BLaER1 (cell line): ENCODE data around the gene ACAT1.
A peak's percentile ranks its signal among the peaks of the same experiment; 100 is the strongest.
"Not testable (repeated sequence)": the region's sequence is repeated elsewhere in the genome, so short reads cannot be mapped to it uniquely, and the experiment has no call there.

Experiments used
- H3K27ac ChIP-seq: shearing (Covaris generic); formaldehyde crosslinking; 2 replicates; pipeline ENCODE4 v1.8.1; 2022
- H3K27me3 ChIP-seq: shearing (Covaris generic); formaldehyde crosslinking; 2 replicates; pipeline ENCODE4 v1.8.1; 2022
- H3K36me3 ChIP-seq: shearing (Covaris generic); formaldehyde crosslinking; 2 replicates; pipeline ENCODE4 v1.8.1; 2022
- H3K4me1 ChIP-seq: shearing (Covaris generic); formaldehyde crosslinking; 2 replicates; pipeline ENCODE4 v1.8.1; 2022
- H3K4me2 ChIP-seq: shearing (Covaris generic); formaldehyde crosslinking; 2 replicates; pipeline ENCODE4 v1.8.1; 2022
- H3K4me3 ChIP-seq: shearing (Covaris generic); formaldehyde crosslinking; 2 replicates; pipeline ENCODE4 v1.8.1; 2022
- H3K9ac ChIP-seq: shearing (Covaris generic); formaldehyde crosslinking; 2 replicates; pipeline ENCODE4 v1.8.1; 2022
- H3K9me3 ChIP-seq: shearing (Covaris generic); formaldehyde crosslinking; 2 replicates; pipeline ENCODE4 v1.8.1; 2022
- H4K20me1 ChIP-seq: shearing (Covaris generic); formaldehyde crosslinking; 2 replicates; pipeline ENCODE4 v1.8.1; 2022
- Cebpa-rat ChIP-seq: shearing (Covaris generic); IDR thresholded peaks from 2 replicates; pipeline ENCODE4 v1.8.1; 2022

Gene ACAT1

DNA sequence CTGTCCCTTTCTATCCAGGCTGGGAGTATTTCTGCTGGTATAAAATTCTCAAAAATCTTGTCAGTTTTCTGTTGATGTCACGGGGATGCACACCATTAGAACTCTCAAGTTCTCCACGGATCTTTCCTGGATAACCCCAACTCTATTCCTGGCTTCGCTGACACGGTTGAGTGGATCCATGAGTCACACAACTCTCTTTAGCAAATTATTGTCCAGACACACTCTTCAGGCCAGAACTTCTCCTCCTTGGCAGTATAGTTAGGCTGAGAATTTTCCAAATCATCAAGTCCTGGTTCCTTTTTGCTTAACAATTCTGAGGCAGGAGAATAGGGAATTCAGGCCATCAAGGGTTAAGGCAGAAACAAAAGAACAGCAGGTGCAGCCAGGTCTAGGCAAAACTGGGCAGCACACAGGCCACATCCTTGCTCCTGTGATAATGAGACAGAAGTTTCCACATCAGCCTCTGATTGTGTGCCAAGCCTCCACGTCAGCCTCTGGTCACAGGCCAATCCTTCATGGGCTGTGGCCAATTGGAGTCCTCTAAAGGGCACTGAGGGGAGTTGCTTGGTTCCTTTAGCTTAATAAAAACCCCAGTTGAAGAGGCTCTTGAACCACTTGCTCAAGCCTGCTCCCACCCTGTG is 5.7 kb upstream of the ACAT1 start:
- H3K9ac ChIP-seq = no peak overlapping the region
- peak overlapping the region; percentile 49; the same call in 1 of the 2 replicates for H3K27ac ChIP-seq
- no peaks in the 10 kb centered on the region for H3K9me3 ChIP-seq
- no peaks in the 10 kb centered on the region for H4K20me1 ChIP-seq
- peaks cover 5% of the 10 kb centered on the region; the same call in 1 of the 2 replicates for H3K36me3 ChIP-seq
- peak overlapping the region; percentile 38 for H3K4me2 ChIP-seq
- peaks cover 16% of the 10 kb centered on the region for H3K4me1 ChIP-seq
- H3K4me3 ChIP-seq = no peak overlapping the region
- no peaks in the 10 kb centered on the region for H3K27me3 ChIP-seq
- no peak for TF ChIP-seq Cebpa-rat

DNA sequence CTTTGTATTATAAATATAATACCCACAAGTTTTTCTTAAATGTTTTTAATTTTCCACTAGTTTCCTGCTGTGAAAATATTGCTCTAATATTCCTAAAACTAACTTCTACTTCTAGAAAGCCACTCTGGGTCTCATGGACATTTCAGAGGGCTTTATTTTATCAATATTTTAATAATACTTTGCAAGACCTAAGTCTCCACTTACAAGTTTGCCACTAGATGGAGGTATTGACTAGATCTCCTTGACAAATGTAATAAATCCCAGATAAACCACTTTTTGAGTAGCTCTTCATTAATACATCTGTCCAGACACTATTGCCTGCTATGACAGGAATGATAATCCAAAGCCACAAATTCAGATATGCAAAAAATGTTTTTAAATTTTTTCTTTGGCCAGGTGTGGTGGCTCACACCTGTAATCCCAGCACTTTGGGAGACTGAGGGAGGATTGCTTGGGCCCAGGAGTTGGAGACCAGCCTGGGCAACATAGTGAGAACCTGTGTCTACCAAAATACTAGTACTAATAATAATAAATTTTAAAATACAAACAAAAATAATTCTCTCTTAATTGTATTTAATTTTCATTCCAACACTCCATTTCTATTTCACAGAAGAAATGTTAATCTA is 3.5 kb upstream of the ACAT1 start:
- H3K27ac ChIP-seq = no peak overlapping the region
- H3K4me3 ChIP-seq = no peak overlapping the region
- H3K9me3 ChIP-seq = no peaks in the 10 kb centered on the region
- TF ChIP-seq Cebpa-rat = no peak
- no peak overlapping the region for H3K9ac ChIP-seq
- H4K20me1 ChIP-seq = no peaks in the 10 kb centered on the region
- no peaks in the 10 kb centered on the region for H3K27me3 ChIP-seq
- no peaks in the 10 kb centered on the region for H3K36me3 ChIP-seq
- no peak overlapping the region for H3K4me2 ChIP-seq
- H3K4me1 ChIP-seq = peaks cover 31% of the 10 kb centered on the region

DNA sequence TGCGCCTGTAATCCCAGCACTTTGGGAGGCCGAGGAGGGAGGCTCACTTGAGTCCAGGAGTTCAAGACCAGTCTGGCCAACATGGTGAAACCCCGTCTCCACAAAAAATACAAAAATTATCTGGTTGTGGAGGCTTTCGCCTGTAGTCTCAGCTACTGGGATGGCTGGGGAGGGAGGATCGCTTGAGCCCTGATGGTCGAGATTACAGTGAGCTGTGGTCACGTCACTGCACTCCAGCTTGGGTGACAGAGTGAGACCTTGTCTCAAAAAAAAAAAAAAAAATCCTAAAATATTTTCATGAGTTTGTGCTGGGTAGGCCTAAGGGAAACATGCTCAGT is 462 bp upstream of the ACAT1 start:
- not testable (repeated sequence) for H3K36me3 ChIP-seq, H3K27ac ChIP-seq, H4K20me1 ChIP-seq, H3K27me3 ChIP-seq, H3K9me3 ChIP-seq
- Histone ChIP-seq H3K4me3 (peak overlapping the region; percentile 74), H3K9ac (peak overlapping the region; percentile 81; the same call in 1 of the 2 replicates), H3K4me1 (peaks cover 38% of the 10 kb centered on the region), H3K4me2 (peak overlapping the region; percentile 88)

DNA sequence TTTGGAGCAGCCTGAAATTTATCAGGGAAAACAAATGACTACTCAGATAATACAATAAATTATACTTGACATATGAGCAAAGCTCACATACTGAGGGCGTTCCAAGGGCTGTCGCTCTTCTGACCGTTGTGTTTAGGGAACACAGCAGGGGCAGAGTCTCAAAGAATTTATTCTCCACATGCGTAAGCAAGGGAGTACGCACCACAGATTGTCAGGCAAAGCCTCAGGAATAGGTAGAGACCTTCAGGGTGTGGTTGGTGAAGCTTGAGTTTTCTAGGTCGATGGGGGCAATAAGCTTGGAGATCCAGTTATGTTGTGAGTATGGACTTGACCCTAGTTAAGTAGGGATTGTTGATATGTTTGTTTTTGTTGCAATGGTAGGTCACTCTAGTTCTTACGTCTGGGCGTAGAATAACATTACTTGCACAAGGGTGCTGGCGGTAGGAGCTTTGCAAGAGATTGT is 830 bp downstream of the ACAT1 start:
- Histone ChIP-seq H4K20me1 (no peaks in the 10 kb centered on the region), H3K9ac (peak overlapping the region; percentile 81), H3K27ac (peak overlapping the region; percentile 80; the same call in 1 of the 2 replicates), H3K9me3 (no peaks in the 10 kb centered on the region), H3K36me3 (peaks cover 13% of the 10 kb centered on the region), H3K4me1 (peaks cover 35% of the 10 kb centered on the region), H3K4me3 (peak overlapping the region; percentile 74), H3K27me3 (no peaks in the 10 kb centered on the region), H3K4me2 (peak overlapping the region; percentile 88)
- no peak for TF ChIP-seq Cebpa-rat

DNA sequence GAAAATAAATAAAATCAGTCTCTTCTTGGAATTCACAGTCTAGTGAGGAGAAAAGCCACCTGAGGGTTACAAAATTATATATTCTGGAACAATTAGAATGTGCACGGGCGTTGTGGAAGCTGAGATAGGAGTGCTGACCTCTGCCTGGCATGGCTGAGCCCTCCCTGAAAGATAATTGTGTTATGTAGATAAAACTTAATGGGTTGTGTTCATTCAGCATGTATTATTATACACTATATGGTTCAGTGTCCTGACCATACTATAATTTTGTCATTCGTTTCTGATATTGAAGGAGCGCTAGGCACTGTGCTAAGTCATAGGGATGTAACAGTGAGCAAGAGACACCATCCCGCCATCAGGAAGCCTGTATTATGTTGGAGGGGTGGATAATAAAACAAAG is 3.7 kb downstream of the ACAT1 start:
- Histone ChIP-seq H3K27me3 (no peaks in the 10 kb centered on the region), H3K27ac (0 out of 2 replicates have a peak overlapping the region, but pooled peaks have one; percentile 61), H4K20me1 (no peaks in the 10 kb centered on the region; the same call in 1 of the 2 replicates), H3K36me3 (peaks cover 34% of the 10 kb centered on the region), H3K4me3 (no peak overlapping the region), H3K4me1 (peaks cover 35% of the 10 kb centered on the region), H3K9me3 (no peaks in the 10 kb centered on the region), H3K9ac (no peak overlapping the region), H3K4me2 (no peak overlapping the region)
- TF ChIP-seq Cebpa-rat = no peak

DNA sequence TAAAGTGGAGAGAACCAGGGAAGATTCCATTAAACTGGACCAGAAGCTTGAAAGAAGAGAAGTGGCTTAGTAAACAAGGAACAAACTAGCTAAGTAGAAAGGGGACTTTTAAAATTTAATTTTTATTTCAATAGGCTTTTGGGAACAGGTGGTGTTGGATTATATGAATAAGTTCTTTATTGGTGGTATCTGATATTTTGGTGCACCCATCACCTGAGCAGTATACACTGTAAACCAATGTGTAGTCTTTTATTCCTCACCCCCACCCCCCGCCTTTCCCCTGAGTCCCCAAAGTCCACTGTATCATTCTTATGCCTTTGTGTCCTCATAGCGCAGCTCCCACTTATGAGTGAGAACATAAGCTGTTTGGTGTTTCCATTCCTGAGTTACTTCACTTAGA is 7.4 kb downstream of the ACAT1 start:
- H3K27me3 ChIP-seq = no peaks in the 10 kb centered on the region
- H3K4me1 ChIP-seq = peaks cover 11% of the 10 kb centered on the region
- H3K4me3 ChIP-seq = no peak overlapping the region
- peaks cover 52% of the 10 kb centered on the region for H3K36me3 ChIP-seq
- TF ChIP-seq Cebpa-rat = no peak
- H3K27ac ChIP-seq = no peak overlapping the region
- H3K9ac ChIP-seq = no peak overlapping the region
- peaks cover 4% of the 10 kb centered on the region; the same call in 1 of the 2 replicates for H4K20me1 ChIP-seq
- no peaks in the 10 kb centered on the region for H3K9me3 ChIP-seq
- no peak overlapping the region for H3K4me2 ChIP-seq

DNA sequence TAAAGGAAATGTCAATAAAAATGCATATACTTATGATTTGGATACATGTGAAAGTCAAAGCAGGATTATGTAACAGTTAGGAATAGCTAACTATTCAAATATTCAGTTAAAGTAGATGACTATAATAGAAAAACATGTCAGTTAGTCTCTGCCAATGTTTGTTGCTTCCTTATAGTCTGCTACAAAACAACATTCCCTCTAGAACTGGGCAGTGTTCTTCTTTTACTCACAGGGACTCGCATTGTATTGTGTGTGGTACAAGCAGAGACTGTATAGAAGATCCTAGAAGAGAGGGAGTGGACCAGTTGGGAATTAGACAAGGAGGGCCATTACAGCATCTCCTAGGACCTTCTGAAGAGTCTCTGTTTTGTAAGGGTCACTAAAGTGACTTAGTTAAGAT is 10.6 kb downstream of the ACAT1 start:
- Histone ChIP-seq H3K4me1 (no peaks in the 10 kb centered on the region), H3K9ac (no peak overlapping the region), H3K27me3 (no peaks in the 10 kb centered on the region), H3K27ac (no peak overlapping the region), H3K9me3 (no peaks in the 10 kb centered on the region), H4K20me1 (peaks cover 4% of the 10 kb centered on the region; the same call in 1 of the 2 replicates), H3K4me3 (no peak overlapping the region), H3K36me3 (peaks cover 63% of the 10 kb centered on the region), H3K4me2 (no peak overlapping the region)
- no peak for TF ChIP-seq Cebpa-rat

DNA sequence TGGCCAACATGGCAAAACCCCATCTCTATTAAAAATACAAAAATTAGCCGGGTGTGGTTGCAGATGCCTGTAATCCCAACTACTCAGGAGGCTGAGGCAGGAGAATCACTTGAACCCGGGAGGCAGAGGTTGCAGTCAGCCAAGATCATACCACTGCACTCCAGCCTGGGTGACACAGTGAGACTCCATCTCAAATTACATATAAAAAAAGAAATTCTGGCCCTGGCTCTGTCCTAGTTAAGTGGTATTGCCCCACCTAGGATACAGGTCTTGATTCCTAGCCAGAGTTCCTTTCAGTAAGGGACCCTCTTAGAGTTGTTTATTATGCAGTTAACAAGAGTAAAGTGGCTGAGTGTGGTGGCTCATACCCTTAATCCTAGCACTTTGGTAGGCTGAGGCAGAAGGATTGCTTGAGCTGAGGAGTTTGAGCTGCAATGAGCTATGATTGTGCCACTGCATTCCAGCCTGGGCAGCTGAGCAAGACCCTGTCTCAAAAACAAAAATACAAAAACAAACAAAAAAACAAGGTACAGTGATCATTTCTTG is 11.7 kb downstream of the ACAT1 start:
- H3K36me3 ChIP-seq = peaks cover 63% of the 10 kb centered on the region
- H3K27ac ChIP-seq, H3K4me3 ChIP-seq, H3K4me2 ChIP-seq, H3K27me3 ChIP-seq, H3K9ac ChIP-seq, H3K9me3 ChIP-seq, H3K4me1 ChIP-seq, H4K20me1 ChIP-seq: not testable (repeated sequence)

DNA sequence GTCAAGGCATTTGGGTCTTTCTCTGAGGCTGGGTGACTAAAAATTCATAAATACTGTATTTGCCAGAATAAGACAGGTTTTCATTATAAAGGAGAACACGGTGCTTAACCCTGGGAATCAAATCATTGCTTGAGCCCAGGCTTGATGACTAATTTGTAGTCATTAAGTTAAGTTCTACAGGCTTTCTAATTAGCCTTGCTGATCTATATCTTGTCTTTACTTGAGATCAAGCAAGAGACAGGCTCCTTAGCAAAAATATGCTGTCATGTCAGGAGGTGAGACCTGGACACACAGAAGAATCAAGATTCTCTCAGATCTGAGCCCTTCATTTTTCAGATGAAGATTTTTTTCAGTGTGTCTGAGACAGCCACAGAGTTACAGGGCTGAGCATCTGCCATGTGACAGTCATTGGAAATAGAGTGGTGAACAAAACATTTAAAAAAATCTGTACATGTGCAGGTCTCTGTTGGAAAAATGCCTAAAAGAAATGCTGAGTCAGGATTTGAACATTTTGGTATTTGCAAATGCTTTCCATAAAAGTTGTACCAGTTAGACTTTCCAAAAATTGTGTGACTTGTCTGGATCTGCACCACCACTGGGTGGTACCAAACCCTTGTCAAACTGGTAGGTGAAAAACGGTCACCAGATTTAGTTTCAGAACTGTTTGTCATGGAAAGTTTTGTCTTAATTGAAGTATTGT is 14.6 kb downstream of the ACAT1 start:
- H3K4me1 ChIP-seq = no peaks in the 10 kb centered on the region
- no peak overlapping the region for H3K9ac ChIP-seq
- H3K4me3 ChIP-seq = no peak overlapping the region
- no peak for TF ChIP-seq Cebpa-rat
- no peaks in the 10 kb centered on the region for H3K9me3 ChIP-seq
- H3K36me3 ChIP-seq = peaks cover 80% of the 10 kb centered on the region
- no peak overlapping the region for H3K27ac ChIP-seq
- H3K27me3 ChIP-seq = no peaks in the 10 kb centered on the region
- H3K4me2 ChIP-seq = no peak overlapping the region
- H4K20me1 ChIP-seq = no peaks in the 10 kb centered on the region

DNA sequence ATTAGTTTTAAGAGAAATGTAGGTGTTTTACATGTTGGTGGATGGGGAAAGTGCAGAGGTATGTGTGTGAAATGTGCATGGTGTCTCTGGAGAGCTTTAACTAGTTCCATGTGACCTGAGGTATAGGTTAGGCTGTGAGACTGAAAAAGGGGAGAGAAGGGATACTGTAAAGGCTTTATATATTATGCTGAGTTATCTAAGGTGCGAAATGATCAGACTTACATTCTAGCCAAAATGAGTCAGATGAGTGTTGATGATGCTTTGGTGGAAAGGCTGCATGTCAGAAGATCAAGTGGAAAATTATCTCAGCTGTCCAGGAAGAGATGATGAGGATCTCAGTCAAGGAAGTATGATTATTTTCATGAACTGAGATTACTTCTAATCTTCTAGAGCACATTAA is 15.8 kb downstream of the ACAT1 start:
- H3K27me3 ChIP-seq = no peaks in the 10 kb centered on the region
- H3K36me3 ChIP-seq = peaks cover 87% of the 10 kb centered on the region
- H3K4me2 ChIP-seq = no peak overlapping the region
- H3K27ac ChIP-seq = no peak overlapping the region
- no peaks in the 10 kb centered on the region for H4K20me1 ChIP-seq
- H3K9ac ChIP-seq = no peak overlapping the region
- no peak for TF ChIP-seq Cebpa-rat
- H3K4me3 ChIP-seq = no peak overlapping the region
- no peaks in the 10 kb centered on the region for H3K4me1 ChIP-seq
- H3K9me3 ChIP-seq = no peaks in the 10 kb centered on the region
